ENCODE measurements around the gene DESI1. TPM values are rescaled to one million over a fixed set of nuclear protein-coding genes. Genes with fewer than 3 reads are reported as not detected.

Gene DESI1
- total RNA-seq, 1 donor from 2014 or later: 26.2 TPM

DNA sequence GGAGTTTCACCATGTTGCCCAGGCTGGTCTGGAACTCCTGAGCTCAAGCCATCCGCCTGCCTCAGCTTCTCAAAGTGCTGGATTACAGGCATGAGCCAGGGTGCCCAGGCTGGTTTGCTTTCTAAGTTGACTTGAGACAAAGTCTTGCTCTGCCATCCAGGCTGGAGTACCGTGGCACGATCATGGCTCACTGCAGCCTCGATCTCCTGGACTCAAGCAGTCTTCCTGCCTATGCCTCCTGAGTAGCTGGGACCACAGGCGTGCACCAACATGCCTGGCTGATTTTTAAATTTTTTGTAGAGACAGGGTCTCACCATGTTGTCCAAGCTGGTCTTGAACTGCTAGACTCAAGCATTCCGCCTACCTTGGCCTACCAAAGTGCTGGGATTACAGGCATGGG lies 36.9 kb upstream of the DESI1 start:
- DNase-seq (ENCODE audit: extremely low spot score, unreplicated experiment): no peak
- peaks cover 52% of the 10 kb centered on the region for H3K36me3 Mint-ChIP-seq (ENCODE audit: unreplicated experiment)
- H3K4me3 Mint-ChIP-seq (ENCODE audit: unreplicated experiment): no peak overlapping the region
- no peak overlapping the region for H3K27ac Mint-ChIP-seq (ENCODE audit: unreplicated experiment)
- no peak for TF ChIP-seq CTCF (IDR thresholded peaks at IDR 0.05)
- H3K4me1 Mint-ChIP-seq (ENCODE audit: unreplicated experiment): no peaks in the 10 kb centered on the region
- no peaks in the 10 kb centered on the region for H3K27me3 Mint-ChIP-seq (ENCODE audit: unreplicated experiment)
- no peaks in the 10 kb centered on the region for H3K9me3 Mint-ChIP-seq (ENCODE audit: unreplicated experiment)

GRCh38 chr22:41656556-41656955 lies 35.7 kb upstream of the DESI1 start:
- Mint-ChIP-seq H3K9me3 (ENCODE audit: unreplicated experiment) (no peaks in the 10 kb centered on the region), H3K27ac (ENCODE audit: unreplicated experiment) (no peak overlapping the region), H3K4me1 (ENCODE audit: unreplicated experiment) (no peaks in the 10 kb centered on the region), H3K4me3 (ENCODE audit: unreplicated experiment) (no peak overlapping the region), H3K27me3 (ENCODE audit: unreplicated experiment) (no peaks in the 10 kb centered on the region), H3K36me3 (ENCODE audit: unreplicated experiment) (peaks cover 54% of the 10 kb centered on the region)
- DNase-seq (ENCODE audit: extremely low spot score, unreplicated experiment): no peak
- no peak for TF ChIP-seq CTCF (IDR thresholded peaks at IDR 0.05)

DNA sequence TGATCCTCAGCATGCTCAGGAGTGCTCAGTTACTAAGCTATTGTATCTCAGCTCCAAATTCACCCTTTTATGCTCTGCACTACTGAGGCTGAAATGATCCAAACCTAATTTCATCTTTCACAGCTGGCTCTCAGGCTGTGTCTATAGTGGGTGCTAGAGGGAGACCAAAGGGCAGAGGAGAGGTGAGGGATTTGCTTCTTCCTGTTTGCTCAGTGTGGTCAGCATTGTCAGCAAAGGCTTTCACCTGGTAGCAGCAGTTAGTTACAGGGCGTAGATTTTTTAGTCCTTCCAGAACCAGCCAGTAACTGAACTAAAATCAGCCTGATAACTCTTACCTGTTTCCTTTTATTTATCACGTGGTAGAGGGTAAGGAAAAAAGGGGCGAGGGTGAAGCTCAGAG lies 33.5 kb upstream of the DESI1 start:
- Mint-ChIP-seq H3K4me3 (ENCODE audit: unreplicated experiment) (no peak overlapping the region), H3K36me3 (ENCODE audit: unreplicated experiment) (peaks cover 45% of the 10 kb centered on the region), H3K27ac (ENCODE audit: unreplicated experiment) (no peak overlapping the region), H3K4me1 (ENCODE audit: unreplicated experiment) (no peaks in the 10 kb centered on the region), H3K9me3 (ENCODE audit: unreplicated experiment) (no peaks in the 10 kb centered on the region), H3K27me3 (ENCODE audit: unreplicated experiment) (no peaks in the 10 kb centered on the region)
- TF ChIP-seq CTCF (IDR thresholded peaks at IDR 0.05): no peak
- no peak for DNase-seq (ENCODE audit: extremely low spot score, unreplicated experiment)

DNA sequence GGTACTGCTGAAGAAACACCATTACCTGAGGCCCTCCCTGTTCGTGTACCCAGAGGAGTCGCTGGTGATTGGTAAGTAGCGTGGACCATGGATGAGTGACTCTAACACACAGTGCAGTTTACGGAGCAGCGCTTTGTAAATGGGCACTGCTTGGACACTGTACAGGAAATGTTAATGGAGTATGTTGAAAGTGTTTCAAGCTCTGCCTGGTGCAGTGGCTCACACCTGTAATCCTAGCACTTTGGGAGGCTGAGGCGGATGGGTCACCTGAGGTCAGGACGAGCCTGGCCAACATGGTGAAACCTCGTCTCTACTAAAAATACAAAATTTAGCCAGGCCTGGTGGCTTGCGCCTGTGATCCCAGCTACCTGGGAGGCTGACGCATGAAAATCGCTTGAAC lies 30.0 kb upstream of the DESI1 start:
- H3K36me3 Mint-ChIP-seq (ENCODE audit: unreplicated experiment): peaks cover 39% of the 10 kb centered on the region
- no peak overlapping the region for H3K27ac Mint-ChIP-seq (ENCODE audit: unreplicated experiment)
- H3K4me3 Mint-ChIP-seq (ENCODE audit: unreplicated experiment): no peak overlapping the region
- no peak for TF ChIP-seq CTCF (IDR thresholded peaks at IDR 0.05)
- no peaks in the 10 kb centered on the region for H3K27me3 Mint-ChIP-seq (ENCODE audit: unreplicated experiment)
- H3K4me1 Mint-ChIP-seq (ENCODE audit: unreplicated experiment): no peaks in the 10 kb centered on the region
- no peaks in the 10 kb centered on the region for H3K9me3 Mint-ChIP-seq (ENCODE audit: unreplicated experiment)
- DNase-seq (ENCODE audit: extremely low spot score, unreplicated experiment): no peak

GRCh38 chr22:41650229-41650628 lies 29.4 kb upstream of the DESI1 start:
- Mint-ChIP-seq H3K9me3 (ENCODE audit: unreplicated experiment) (no peaks in the 10 kb centered on the region), H3K4me1 (ENCODE audit: unreplicated experiment) (no peaks in the 10 kb centered on the region), H3K27ac (ENCODE audit: unreplicated experiment) (no peak overlapping the region), H3K4me3 (ENCODE audit: unreplicated experiment) (no peak overlapping the region), H3K36me3 (ENCODE audit: unreplicated experiment) (peaks cover 37% of the 10 kb centered on the region), H3K27me3 (ENCODE audit: unreplicated experiment) (no peaks in the 10 kb centered on the region)
- no peak for DNase-seq (ENCODE audit: extremely low spot score, unreplicated experiment)
- TF ChIP-seq CTCF (IDR thresholded peaks at IDR 0.05): no peak

Data from osteocyte (in vitro differentiated cells).